WI38 (cell line): Measurements from ENCODE around the gene GBA3.

ENCODE experiments used
- H3K4me3 ChIP-seq: 2 replicates; pipeline ENCODE4 v1.5.1; 2011; ENCODE audit warnings: low read depth, mild to moderate bottlenecking, control low read depth, low read length
- TF ChIP-seq, protein P1 (sequence below): IDR thresholded peaks from 2 replicates; pipeline ENCODE4 v1.5.1; 2012; ENCODE audit warnings: low read depth, mild to moderate bottlenecking, control low read depth, low read length

The GBA3 gene

DNA sequence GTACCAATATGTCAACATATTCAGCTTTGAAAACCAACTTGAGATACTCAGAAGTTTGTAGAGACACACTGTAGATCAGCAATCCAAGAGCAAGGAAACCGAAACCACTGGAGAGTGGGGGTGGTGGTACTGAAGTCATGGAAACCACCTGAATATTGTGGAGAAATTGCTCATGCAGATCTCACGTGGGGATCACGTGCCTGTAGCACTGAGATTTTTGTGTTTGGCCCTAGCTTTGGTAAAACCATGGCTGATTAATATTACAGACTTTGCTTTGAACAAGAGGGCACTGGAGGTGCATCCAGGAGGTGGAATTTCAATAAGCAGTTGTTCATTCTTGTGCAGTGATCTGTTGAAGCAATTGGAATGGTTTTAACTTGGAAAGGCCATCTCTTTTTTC is 47.2 kb downstream of the GBA3 start:
- TF ChIP-seq, protein P1, sequence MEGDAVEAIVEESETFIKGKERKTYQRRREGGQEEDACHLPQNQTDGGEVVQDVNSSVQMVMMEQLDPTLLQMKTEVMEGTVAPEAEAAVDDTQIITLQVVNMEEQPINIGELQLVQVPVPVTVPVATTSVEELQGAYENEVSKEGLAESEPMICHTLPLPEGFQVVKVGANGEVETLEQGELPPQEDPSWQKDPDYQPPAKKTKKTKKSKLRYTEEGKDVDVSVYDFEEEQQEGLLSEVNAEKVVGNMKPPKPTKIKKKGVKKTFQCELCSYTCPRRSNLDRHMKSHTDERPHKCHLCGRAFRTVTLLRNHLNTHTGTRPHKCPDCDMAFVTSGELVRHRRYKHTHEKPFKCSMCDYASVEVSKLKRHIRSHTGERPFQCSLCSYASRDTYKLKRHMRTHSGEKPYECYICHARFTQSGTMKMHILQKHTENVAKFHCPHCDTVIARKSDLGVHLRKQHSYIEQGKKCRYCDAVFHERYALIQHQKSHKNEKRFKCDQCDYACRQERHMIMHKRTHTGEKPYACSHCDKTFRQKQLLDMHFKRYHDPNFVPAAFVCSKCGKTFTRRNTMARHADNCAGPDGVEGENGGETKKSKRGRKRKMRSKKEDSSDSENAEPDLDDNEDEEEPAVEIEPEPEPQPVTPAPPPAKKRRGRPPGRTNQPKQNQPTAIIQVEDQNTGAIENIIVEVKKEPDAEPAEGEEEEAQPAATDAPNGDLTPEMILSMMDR: no peak
- H3K4me3 ChIP-seq: no peak overlapping the region

DNA sequence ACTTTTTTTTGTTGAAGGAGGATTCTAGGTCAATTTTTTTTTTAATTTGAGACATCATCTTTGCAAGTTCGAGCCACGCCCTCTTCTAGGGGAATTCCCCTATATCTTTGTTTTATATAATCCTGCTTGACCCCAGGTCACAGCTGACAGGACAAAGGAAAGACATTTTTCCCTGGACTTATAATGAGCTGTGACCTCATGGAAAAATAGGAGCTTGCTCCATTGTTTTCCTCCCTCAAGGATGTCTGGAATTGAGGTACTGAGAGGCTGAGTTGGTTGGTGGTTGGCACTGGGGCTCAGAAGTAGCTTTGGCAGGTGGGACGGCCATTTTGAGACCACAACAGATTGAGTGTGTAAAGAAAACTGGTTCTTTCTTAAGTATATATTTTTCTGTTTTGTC is 49.0 kb downstream of the GBA3 start:
- no peak overlapping the region for H3K4me3 ChIP-seq
- TF ChIP-seq, protein P1: no peak

DNA sequence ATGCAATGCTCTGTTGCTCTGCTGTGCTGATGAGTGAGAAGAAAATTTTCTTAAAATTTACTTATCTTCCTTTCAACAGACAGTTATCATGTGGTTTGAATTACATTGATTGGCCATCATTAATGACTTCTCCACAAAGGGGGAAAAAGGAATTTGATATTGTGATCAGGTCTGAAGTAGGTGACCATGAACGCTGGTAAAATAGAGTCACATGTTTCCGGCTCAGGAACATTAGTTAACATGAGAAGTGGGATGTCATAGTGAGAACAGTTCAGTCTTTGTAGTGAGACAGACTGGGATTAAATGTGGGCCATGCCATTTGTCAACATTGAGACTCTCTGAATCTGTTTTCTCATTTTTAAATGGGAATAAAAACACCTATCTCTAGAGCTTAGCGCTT is 50.6 kb downstream of the GBA3 start:
- H3K4me3 ChIP-seq: no peak overlapping the region
- TF ChIP-seq, protein P1: no peak

DNA sequence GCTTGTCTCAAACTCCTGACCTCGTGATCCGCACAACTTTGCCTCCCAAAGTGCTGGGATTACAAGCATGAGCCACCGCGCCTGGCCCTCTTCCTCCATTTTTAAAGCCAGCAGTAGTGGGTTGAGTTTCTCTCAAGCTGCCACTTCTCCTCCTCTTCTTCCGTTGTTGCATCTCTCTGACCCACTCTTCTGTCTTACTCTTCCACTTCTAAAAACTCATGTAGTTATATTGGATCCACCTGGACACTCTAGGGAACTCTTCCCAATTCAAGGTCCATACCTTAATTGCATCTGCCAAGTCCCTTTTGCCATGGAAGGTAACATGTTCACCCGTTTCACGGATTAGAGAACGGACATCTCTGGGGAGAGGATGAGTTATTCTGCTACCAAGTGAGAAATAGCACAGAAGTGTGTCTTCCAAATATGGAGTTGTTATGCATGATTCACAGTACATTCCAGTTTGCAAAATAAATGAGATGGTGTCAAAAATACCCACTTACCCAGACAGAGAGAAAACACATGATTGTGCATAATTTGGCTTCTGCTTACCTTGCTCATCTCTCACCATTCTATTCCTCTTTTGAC is 51.8 kb downstream of the GBA3 start:
- H3K4me3 ChIP-seq: no peak overlapping the region
- TF ChIP-seq, protein P1: no peak

DNA sequence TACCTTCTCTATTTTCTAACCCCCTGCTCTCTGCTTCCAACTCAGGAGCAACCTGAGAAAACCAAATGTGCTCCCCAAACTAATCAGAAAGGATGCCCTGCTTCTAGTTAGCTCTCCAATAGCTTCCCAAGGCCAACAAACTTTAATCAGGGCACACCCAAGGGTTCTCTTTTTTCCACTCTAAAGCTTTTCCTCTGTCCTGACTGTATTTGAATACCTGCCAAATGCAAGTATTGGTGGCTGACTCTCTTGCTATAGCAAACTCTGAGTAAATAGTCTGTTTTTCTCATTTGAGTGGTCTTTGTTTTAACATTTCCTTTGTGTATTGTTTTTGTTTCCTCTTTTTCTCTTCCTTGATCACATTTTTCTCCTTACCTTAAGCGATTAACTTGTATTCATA is 52.5 kb downstream of the GBA3 start:
- TF ChIP-seq, protein P1: no peak
- no peak overlapping the region for H3K4me3 ChIP-seq

DNA sequence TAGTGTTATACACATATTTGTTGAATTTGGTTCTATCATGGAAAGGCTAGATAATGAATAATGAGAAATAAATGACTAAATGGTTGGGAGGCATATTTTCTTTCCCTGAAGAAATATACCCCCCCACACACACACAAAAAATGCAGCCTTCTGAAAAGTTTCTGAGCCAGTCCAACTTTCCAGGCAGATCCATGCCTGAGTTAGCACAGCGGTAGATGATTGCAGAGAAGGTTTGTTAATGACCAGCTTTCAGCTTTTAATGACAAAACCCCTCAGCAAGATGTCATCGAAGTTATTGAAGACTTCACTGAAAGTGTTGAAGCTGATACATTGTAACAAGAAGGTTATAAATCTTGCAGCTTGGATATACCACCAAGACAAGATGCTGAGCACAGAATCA is 61.4 kb downstream of the GBA3 start:
- H3K4me3 ChIP-seq: no peak overlapping the region
- TF ChIP-seq, protein P1: no peak

DNA sequence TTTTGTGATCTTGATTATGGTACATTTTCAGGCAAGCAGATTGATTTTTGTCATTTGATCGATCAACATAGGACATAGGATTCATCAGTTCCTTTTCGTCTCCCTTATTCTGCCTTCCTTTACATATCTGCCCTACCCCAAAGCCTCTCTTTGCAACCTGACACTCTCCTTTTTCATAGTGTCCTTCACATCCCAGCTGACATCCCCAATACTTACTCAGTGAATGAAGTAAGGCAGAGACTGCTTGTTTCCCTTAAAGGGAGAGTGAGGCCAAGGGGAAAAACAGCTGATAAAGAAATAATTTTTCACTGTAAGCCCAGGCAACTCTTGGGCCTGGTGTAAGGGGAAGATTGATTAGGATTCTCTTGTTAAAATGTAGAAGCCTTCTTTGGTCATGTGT is 69.8 kb downstream of the GBA3 start:
- TF ChIP-seq, protein P1: no peak
- no peak overlapping the region for H3K4me3 ChIP-seq
